SH-SY5Y (cell line): ENCODE results near the gene CCDC201.

Experiments used
- GATA2 ChIP-seq: IDR thresholded peaks from 2 replicates; pipeline ENCODE4 v1.6.1; 2011; ENCODE audit warnings: mild to moderate bottlenecking, low read depth, low read length
- GATA3 ChIP-seq: IDR thresholded peaks from 2 replicates; pipeline ENCODE4 v1.6.1; 2011; ENCODE audit warnings: low read depth, mild to moderate bottlenecking, low read length, moderate library complexity

Gene CCDC201

DNA sequence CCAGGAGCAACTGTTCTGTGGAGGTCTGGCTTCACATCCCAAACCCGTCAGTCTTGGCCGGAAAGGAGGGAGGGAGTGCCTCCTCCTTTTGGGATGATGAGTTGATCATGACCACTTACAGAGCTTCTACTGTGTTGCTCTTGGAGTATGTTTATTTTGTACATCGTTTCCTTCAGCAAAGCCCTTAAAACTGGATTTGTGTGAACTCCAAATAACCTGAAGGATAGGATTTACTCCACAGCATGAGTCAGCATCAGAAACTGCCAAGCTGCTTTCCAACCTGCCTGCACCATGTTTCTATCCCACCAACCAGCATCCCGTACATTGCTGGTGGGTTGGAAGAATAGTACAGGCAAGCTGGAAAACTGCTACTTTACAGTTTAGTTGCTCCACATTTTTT is 3.5 kb downstream of the CCDC201 start:
- no peak for TF ChIP-seq GATA3
- no peak for TF ChIP-seq GATA2

DNA sequence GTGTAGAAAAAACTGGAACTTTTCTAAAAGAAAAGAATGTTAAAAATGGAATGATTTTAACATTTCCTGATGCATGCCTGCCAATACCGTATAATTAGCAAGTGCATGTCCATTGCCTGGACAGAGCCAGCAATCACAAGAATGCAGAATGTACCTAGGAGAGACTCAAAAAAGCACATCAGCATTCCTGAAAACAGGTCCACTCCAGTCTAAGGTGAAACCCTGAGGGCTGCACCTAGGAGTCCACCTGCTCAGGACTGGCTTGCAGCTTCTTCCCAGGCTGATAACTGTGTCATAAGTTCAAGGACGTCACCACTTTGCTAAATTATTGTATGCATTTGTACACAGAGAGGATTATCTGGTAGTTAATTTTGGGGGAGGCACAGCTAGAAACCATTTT is 5.4 kb downstream of the CCDC201 start:
- TF ChIP-seq GATA2 (no peak), GATA3 (no peak)

DNA sequence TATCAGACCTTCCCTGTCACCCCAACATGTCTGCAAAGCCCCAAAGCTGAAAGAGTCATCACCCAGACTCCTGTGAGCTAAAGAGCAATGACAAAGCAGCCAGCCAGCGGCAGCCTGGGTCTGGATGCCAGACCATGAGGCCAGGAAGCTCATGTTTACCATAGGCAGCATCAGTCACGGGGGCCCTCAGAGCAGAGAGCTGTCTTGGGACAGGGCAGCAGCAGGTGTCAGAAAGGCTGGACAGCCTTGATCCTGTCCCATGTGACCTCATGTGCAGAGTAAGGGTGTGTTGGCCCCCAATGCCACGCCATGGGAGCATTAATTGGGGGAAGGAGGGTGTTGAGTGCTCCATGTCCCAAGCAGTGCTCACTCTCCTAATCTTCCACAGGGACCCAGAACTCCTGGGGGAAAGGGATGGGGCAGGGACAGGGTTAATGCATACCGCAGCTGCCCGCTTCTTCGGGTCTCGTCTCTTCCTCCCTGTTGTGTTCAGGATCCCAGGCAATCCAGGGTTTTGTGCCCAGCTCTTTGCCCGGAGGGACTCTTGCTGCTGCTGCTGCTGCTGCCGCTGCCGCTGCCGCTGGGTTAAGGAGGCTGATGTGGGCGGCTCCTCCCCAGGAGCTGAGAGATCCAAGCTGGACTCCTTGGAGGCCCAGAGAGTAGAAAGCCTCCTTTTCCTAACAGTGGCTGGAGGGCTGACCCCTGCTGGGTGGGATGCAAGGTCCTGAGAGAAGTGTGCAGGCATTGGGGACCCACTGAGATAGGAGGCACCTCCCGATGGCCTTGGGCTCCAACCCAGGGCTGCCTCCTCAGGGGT is 7.1 kb downstream of the CCDC201 start:
- TF ChIP-seq GATA2 (no peak), GATA3 (no peak)

DNA sequence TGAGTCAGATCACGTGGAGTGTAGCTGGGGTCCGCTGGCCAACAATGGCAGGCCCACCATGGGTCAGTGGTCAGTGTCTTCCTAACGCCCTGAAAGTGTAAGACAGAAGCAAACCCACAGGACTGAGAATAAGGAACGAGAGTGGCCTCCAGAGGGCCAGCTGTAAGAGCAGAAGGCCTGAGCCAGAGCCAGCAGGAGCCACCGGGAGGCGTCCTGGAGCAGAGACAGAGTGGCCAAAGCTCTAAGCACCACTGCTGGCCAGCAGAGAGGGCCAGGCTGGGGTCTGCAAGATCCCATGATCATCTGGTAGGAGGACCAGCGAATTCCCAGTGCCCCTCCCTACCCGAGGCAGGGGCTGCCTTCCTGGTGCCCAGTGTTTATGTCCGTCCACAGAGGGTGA is 9.2 kb downstream of the CCDC201 start:
- TF ChIP-seq GATA3 (no peak), GATA2 (no peak)

DNA sequence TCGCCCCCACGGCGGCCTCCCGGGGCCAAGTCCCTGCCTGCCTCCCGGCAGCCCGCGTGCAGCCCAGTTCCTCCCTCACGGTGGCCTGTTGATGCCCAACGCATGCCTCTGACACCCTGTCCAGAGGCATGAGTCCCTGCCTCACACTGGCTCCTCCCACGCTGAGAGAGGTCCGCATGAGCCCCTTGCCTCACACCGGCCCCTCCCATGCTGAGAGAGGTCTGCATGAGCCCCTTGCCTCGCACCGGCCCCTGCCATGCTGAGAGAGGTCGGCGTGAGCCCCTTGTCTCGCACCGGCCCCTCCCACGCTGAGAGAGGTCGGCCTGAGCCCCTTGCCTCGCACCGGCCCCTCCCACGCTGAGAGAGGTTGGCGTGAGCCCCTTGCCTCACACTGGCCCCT is 59.9 kb downstream of the CCDC201 start:
- TF ChIP-seq GATA3, result no peak
- no peak for TF ChIP-seq GATA2
